SU-DHL-6 (cell line): Measurements from ENCODE around the gene OLFM1.

Experiments used
- CTCF ChIP-seq: fragments of 200-600 bp; sonication (generic); IDR thresholded peaks from one replicate; pipeline ENCODE4 v1.5.1; 2017; ENCODE audit warnings: antibody characterized with exemption, mild to moderate bottlenecking, low read length, moderate library complexity; ENCODE audit not compliant: insufficient read depth, poor library complexity, severe bottlenecking
- EZH2phosphoT487 ChIP-seq: fragments of 200-600 bp; sonication (generic), shearing (Covaris generic); conservative IDR thresholded peaks from 2 replicates; pipeline ENCODE4 v1.6.1; 2018; ENCODE audit warnings: mild to moderate bottlenecking, antibody characterized with exemption, low read length, moderate library complexity, mixed read lengths

GRCh38 chr9:135096408-135096895, 9.0 kb downstream of the OLFM1 start:
- TF ChIP-seq EZH2phosphoT487 = no peak
- no peak for TF ChIP-seq CTCF
